ENCODE data around the gene EPN1. TPM values are rescaled to one million over a fixed set of nuclear protein-coding genes. Genes with fewer than 3 reads are reported as not detected.

EPN1 gene
- total and polyA plus RNA-seq, 9 of the 15 experiments (the other 6 are each of a cell fraction or from before 2014, with no cell fraction given), result 0.08 to 138 (median 12.7) TPM

- ChIA-PET CTCF (ENCODE audit: low intra/inter-chr PET ratio) (interaction anchor here (1.0 kb wide), 1 partner anchor 9 kb away, joined by 3 read pairs; no protein-coding TSS in a partner anchor), POLR2A (interaction anchor here (0.9 to 1.2 kb wide), 2 partner anchors 9 to 27 kb away, joined by 3 to 6 read pairs; partner anchors contain the start of gene U2AF2)
- Histone ChIP-seq H3K9ac (ENCODE audit: insufficient read depth in 1 of 2, low read depth in 2 of 2, low read length in 2 of 2) (peak overlapping the region; percentile 88 to 98; a peak in 3 of 4 replicates), H3K4me2 (ENCODE audit: insufficient read depth, low read length) (peak overlapping the region; percentile 90), H3K9me1 (ENCODE audit: control insufficient read depth, insufficient read depth, low read length) (no peaks in the 10 kb centered on the region), H2AFZ (ENCODE audit: low read depth, low read length) (no peak overlapping the region), H3K79me2 (ENCODE audit: control insufficient read depth, insufficient read depth, low read length) (peaks cover 79% of the 10 kb centered on the region), H3K27me3 (ENCODE audit: control insufficient read depth in 2 of 2, insufficient read depth in 2 of 2, low read length in 2 of 2) (no peaks in the 10 kb centered on the region), H3K4me1 (replicated peaks in 1 of 2; ENCODE audit: control insufficient read depth in 2 of 2, insufficient read depth in 2 of 2, low read length in 2 of 2) (peaks cover 42 to 77% of the 10 kb centered on the region in 2 experiments), H3K4me3 (peak overlapping the region; percentile 94), H3K27ac (ENCODE audit: extremely low read depth, low read depth, low read length) (no peak overlapping the region; the same call in 2 of the 3 replicates), H3K9me3 (replicated peaks; ENCODE audit: control insufficient read depth, insufficient read depth, low read depth, low read length) (no peaks in the 10 kb centered on the region), H4K20me1 (replicated peaks; ENCODE audit: control insufficient read depth, insufficient read depth, low read length) (no peaks in the 10 kb centered on the region), H3K36me3 (ENCODE audit: control insufficient read depth, insufficient read depth, low read length) (peaks cover 29% of the 10 kb centered on the region; the same call in 2 of the 3 replicates)
- in situ Hi-C loops (cut with MboI), result loop anchor here (25.0 kb wide), 2 partner anchors 508 to 667 kb away; partner anchors contain the start of genes TNNT1 and ZSCAN5A
- intact Hi-C loops (cut with micrococcal nuclease), result no loop called here
- TF ChIP-seq TFAP4 (CRISPR knock-in tag; IDR thresholded peaks at IDR 0.05; ENCODE audit: borderline replicate concordance), result peak; percentile 1; the same call in 1 of the 2 replicates
- peak; percentile 80 for TF ChIP-seq POLR2G (IDR thresholded peaks at IDR 0.05; ENCODE audit: low read depth, low read length)
- TF ChIP-seq SMARCA5 (IDR thresholded peaks at IDR 0.05), result no peak
- TF ChIP-seq RBFOX2 (IDR thresholded peaks at IDR 0.05; ENCODE audit: low read depth, low read length), result peak; percentile 67
- no peak for TF ChIP-seq PML (IDR thresholded peaks at IDR 0.05; ENCODE audit: low read length)
- peak; percentile 85 for TF ChIP-seq RBM22 (IDR thresholded peaks at IDR 0.05; ENCODE audit: low read depth, low read length, poor library complexity, severe bottlenecking)
- peak; percentile 10 for TF ChIP-seq PRDM10 (IDR thresholded peaks at IDR 0.05; ENCODE audit: partially characterized antibody)
- ATAC-seq, result no peak
- no peak for DNase-seq (ENCODE audit: extremely low read depth in 1 of 4, low spot score in 3 of 4)
- no peak for FAIRE-seq
- no TSS peak for BruUV-seq (replicated peaks)
- WGBS (ENCODE audit: insufficient coverage, low coverage, missing lambda C conversion rate), result 86% methylated on average over 11 of the region's 28 CpGs
Observed at GRCh38 chr19:55644842-55645511, 30.0 kb upstream of the EPN1 start.
